Mesothelial cell of epicardium (in vitro differentiated cells): ENCODE data around the gene GALNT18. TPM values are rescaled to one million over a fixed set of nuclear protein-coding genes. Genes with fewer than 3 reads are reported as not detected.

Source experiments
- DNase-seq, 2 experiments: peaks; one replicate each; pipeline ENCODE4 v3.0.0; 2021; ENCODE audit warnings: low spot score in 2 of 2; ENCODE audit not compliant: unreplicated experiment in 2 of 2
- H3K27ac Mint-ChIP-seq: 2 replicates; pipeline ENCODE4 v1.8.0; 2021; ENCODE audit warnings: mixed read lengths
- H3K27me3 Mint-ChIP-seq: 2 replicates; pipeline ENCODE4 v1.8.0; 2021; ENCODE audit warnings: low read depth, mixed read lengths
- H3K36me3 Mint-ChIP-seq: 2 replicates; pipeline ENCODE4 v1.8.0; 2021; ENCODE audit warnings: mixed read lengths
- H3K4me1 Mint-ChIP-seq: 2 replicates; pipeline ENCODE4 v1.8.0; 2021; ENCODE audit warnings: mixed read lengths
- H3K4me3 Mint-ChIP-seq: 2 replicates; pipeline ENCODE4 v1.8.0; 2021; ENCODE audit warnings: mild to moderate bottlenecking, moderate library complexity, mixed read lengths
- H3K9me3 Mint-ChIP-seq: 2 replicates; pipeline ENCODE4 v1.8.0; 2021; ENCODE audit warnings: mixed read lengths
- total RNA-seq: library from RNA; stranded (reverse); gene quantifications from 3 replicates; pipeline ENCODE4 v1.2.1, GENCODE V29; 2021
- TF ChIP-seq, protein P1 (sequence below): fragments of 200-600 bp; sonication (generic); IDR thresholded peaks from one replicate; pipeline ENCODE4 v1.5.0; 2021; ENCODE audit warnings: antibody characterized with exemption; ENCODE audit not compliant: unreplicated experiment

The GALNT18 gene
- total RNA-seq, 1 donor from 2014 or later: 4.2 TPM

DNA sequence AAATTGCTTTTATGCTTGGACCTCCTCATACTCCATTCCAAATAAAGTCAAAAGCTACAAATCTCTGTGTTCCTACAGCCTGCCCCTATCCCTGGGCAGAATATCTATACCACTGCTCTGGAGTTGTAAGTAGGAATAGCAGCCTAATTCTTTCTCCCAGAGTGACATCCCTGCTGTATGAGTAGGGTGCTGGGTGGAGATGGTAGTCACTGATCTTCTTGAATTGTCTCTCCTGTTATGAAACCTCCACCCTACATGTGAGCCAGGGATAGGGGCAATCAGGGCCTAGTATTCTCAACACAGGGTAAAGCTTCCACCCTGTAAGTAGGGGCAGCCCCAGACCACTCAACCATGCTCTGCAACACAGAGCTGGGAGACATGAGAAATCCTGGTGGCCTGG, 19.8 kb downstream of the GALNT18 start:
- Mint-ChIP-seq H3K27ac (no peak overlapping the region), H3K9me3 (peaks cover 19% of the 10 kb centered on the region)

GRCh38 chr11:11600288-11600687, 21.5 kb downstream of the GALNT18 start:
- peaks cover 19% of the 10 kb centered on the region for H3K9me3 Mint-ChIP-seq
- DNase-seq: no peak
- H3K27me3 Mint-ChIP-seq: peaks cover 16% of the 10 kb centered on the region
- no peaks in the 10 kb centered on the region for H3K4me1 Mint-ChIP-seq
- TF ChIP-seq, protein P1, sequence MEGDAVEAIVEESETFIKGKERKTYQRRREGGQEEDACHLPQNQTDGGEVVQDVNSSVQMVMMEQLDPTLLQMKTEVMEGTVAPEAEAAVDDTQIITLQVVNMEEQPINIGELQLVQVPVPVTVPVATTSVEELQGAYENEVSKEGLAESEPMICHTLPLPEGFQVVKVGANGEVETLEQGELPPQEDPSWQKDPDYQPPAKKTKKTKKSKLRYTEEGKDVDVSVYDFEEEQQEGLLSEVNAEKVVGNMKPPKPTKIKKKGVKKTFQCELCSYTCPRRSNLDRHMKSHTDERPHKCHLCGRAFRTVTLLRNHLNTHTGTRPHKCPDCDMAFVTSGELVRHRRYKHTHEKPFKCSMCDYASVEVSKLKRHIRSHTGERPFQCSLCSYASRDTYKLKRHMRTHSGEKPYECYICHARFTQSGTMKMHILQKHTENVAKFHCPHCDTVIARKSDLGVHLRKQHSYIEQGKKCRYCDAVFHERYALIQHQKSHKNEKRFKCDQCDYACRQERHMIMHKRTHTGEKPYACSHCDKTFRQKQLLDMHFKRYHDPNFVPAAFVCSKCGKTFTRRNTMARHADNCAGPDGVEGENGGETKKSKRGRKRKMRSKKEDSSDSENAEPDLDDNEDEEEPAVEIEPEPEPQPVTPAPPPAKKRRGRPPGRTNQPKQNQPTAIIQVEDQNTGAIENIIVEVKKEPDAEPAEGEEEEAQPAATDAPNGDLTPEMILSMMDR: no peak
- H3K27ac Mint-ChIP-seq: no peak overlapping the region
- no peak overlapping the region for H3K4me3 Mint-ChIP-seq
- H3K36me3 Mint-ChIP-seq: no peaks in the 10 kb centered on the region

More for the DNA sequence above, 19.8 kb downstream of the GALNT18 start:
- H3K4me3 Mint-ChIP-seq: no peak overlapping the region
- peaks cover 24% of the 10 kb centered on the region for H3K27me3 Mint-ChIP-seq
- H3K4me1 Mint-ChIP-seq: no peaks in the 10 kb centered on the region
- H3K36me3 Mint-ChIP-seq: no peaks in the 10 kb centered on the region
- DNase-seq: no peak
- TF ChIP-seq, protein P1: no peak

- TF ChIP-seq, protein P1: no peak
- H3K27ac Mint-ChIP-seq: no peak overlapping the region
- peaks cover 8% of the 10 kb centered on the region for H3K27me3 Mint-ChIP-seq
- H3K4me3 Mint-ChIP-seq: no peak overlapping the region
- H3K4me1 Mint-ChIP-seq: no peaks in the 10 kb centered on the region
- no peak for DNase-seq
- no peaks in the 10 kb centered on the region for H3K36me3 Mint-ChIP-seq
- H3K9me3 Mint-ChIP-seq: peaks cover 19% of the 10 kb centered on the region
Measured at GRCh38 chr11:11598243-11598642, 23.6 kb downstream of the GALNT18 start.

GRCh38 chr11:11594162-11594561, 27.6 kb downstream of the GALNT18 start:
- peaks cover 3% of the 10 kb centered on the region for H3K9me3 Mint-ChIP-seq
- no peak overlapping the region for H3K27ac Mint-ChIP-seq
- H3K4me3 Mint-ChIP-seq: no peak overlapping the region
- H3K36me3 Mint-ChIP-seq: no peaks in the 10 kb centered on the region
- TF ChIP-seq, protein P1: no peak
- no peak for DNase-seq
- peaks cover 5% of the 10 kb centered on the region for H3K27me3 Mint-ChIP-seq
- H3K4me1 Mint-ChIP-seq: peaks cover 5% of the 10 kb centered on the region

GRCh38 chr11:11592146-11592684, 29.6 kb downstream of the GALNT18 start:
- Mint-ChIP-seq H3K27ac (no peak overlapping the region), H3K27me3 (peaks cover 9% of the 10 kb centered on the region), H3K4me3 (no peak overlapping the region), H3K36me3 (no peaks in the 10 kb centered on the region), H3K4me1 (peaks cover 8% of the 10 kb centered on the region), H3K9me3 (no peaks in the 10 kb centered on the region)
- TF ChIP-seq, protein P1: no peak
- DNase-seq: no peak

GRCh38 chr11:11589437-11589836, 32.4 kb downstream of the GALNT18 start:
- TF ChIP-seq, protein P1: no peak
- Mint-ChIP-seq H3K9me3 (no peaks in the 10 kb centered on the region), H3K27me3 (peaks cover 4% of the 10 kb centered on the region), H3K4me1 (peaks cover 9% of the 10 kb centered on the region), H3K27ac (no peak overlapping the region), H3K4me3 (no peak overlapping the region), H3K36me3 (no peaks in the 10 kb centered on the region)
- no peak for DNase-seq
